Measurements from ENCODE around the gene HDAC4.

Gene HDAC4

GRCh38 chr2:239152239-239152915 lies 248.4 kb downstream of the HDAC4 start:
- DNase-seq (ENCODE audit: low read depth): no peak

- DNase-seq (ENCODE audit: low read depth): no peak
Observed at GRCh38 chr2:239151201-239152131, 249.4 kb downstream of the HDAC4 start.

GRCh38 chr2:239150125-239151011 lies 250.5 kb downstream of the HDAC4 start:
- DNase-seq (ENCODE audit: low read depth): no peak

GRCh38 chr2:239149501-239149900 lies 251.3 kb downstream of the HDAC4 start:
- DNase-seq (ENCODE audit: low read depth): no peak

GRCh38 chr2:239148495-239149200 lies 252.2 kb downstream of the HDAC4 start:
- DNase-seq (ENCODE audit: low read depth): no peak

GRCh38 chr2:239147376-239147775 lies 253.4 kb downstream of the HDAC4 start:
- no peak for DNase-seq (ENCODE audit: low read depth)

- DNase-seq (ENCODE audit: low read depth): no peak
Observed at GRCh38 chr2:239146741-239147181, 254.1 kb downstream of the HDAC4 start.

GRCh38 chr2:239146011-239146641 lies 254.7 kb downstream of the HDAC4 start:
- DNase-seq (ENCODE audit: low read depth): no peak

- DNase-seq (ENCODE audit: low read depth): no peak
Observed at GRCh38 chr2:239145601-239146000, 255.2 kb downstream of the HDAC4 start.

- no peak for DNase-seq (ENCODE audit: low read depth)
Observed at GRCh38 chr2:239145106-239145505, 255.7 kb downstream of the HDAC4 start.

- DNase-seq (ENCODE audit: low read depth): no peak
Observed at GRCh38 chr2:239144713-239144999, 256.2 kb downstream of the HDAC4 start.

- DNase-seq (ENCODE audit: low read depth): no peak
Observed at GRCh38 chr2:239143858-239144712, 256.7 kb downstream of the HDAC4 start.

GRCh38 chr2:239142806-239143205 lies 258.0 kb downstream of the HDAC4 start:
- no peak for DNase-seq (ENCODE audit: low read depth)

GRCh38 chr2:239142296-239142695 lies 258.5 kb downstream of the HDAC4 start:
- no peak for DNase-seq (ENCODE audit: low read depth)

GRCh38 chr2:239141021-239141760 lies 259.6 kb downstream of the HDAC4 start:
- no peak for DNase-seq (ENCODE audit: low read depth)

- no peak for DNase-seq (ENCODE audit: low read depth)
Observed at GRCh38 chr2:239140346-239141020, 260.3 kb downstream of the HDAC4 start.

GRCh38 chr2:239139566-239139965 lies 261.3 kb downstream of the HDAC4 start:
- DNase-seq (ENCODE audit: low read depth): no peak

GRCh38 chr2:239139101-239139500 lies 261.7 kb downstream of the HDAC4 start:
- no peak for DNase-seq (ENCODE audit: low read depth)

- no peak for DNase-seq (ENCODE audit: low read depth)
Observed at GRCh38 chr2:239138610-239139009, 262.2 kb downstream of the HDAC4 start.
